SK-N-SH (cell line): ENCODE measurements around the gene APBA2. TPM values are rescaled to one million over a fixed set of nuclear protein-coding genes. Genes with fewer than 3 reads are reported as not detected.

ENCODE experiments used
- CTCF ChIA-PET: fragments of 300-600, 350-600 bp; formaldehyde crosslinking; extraction: SDS; loops from one replicate; lab custom pipeline; 2021; lab: Yijun Ruan, JAX
- POLR2A ChIA-PET: fragments of 350-600 bp; sonication (Branson Sonifier 250); formaldehyde crosslinking; extraction: SDS; loops from one replicate; lab custom pipeline; 2020; ENCODE audit warnings: antibody characterized with exemption, inconsistent platforms; lab: Yijun Ruan, JAX
- DNase-seq: peaks from one replicate; pipeline ENCODE4 v3.0.0; 2012
- H2AFZ ChIP-seq: fragments of 200-600 bp; sonication (generic); 2 replicates; pipeline ENCODE4 v1.8.1; 2016; ENCODE audit warnings: antibody characterized with exemption, mild to moderate bottlenecking, low read depth
- H3F3A ChIP-seq: fragments of 200-600 bp; sonication (generic); replicated peaks from 2 replicates; pipeline ENCODE3; 2016; ENCODE audit warnings: antibody characterized with exemption, mild to moderate bottlenecking; ENCODE audit not compliant: insufficient read depth
- H3K27ac ChIP-seq, 2 experiments: fragments of 200-500 bp in 1 of 2; fragments of 200-600 bp in 1 of 2; sonication (Bioruptor generic) in 1 of 2; sonication (generic), shearing (Covaris generic) in 1 of 2; 2 replicates each; pipeline versions ENCODE4 v1.5.1 to v1.6.1; 2014 to 2016; ENCODE audit warnings: low read depth in 2 of 2, inconsistent platforms in 1 of 2, low read length in 1 of 2, mild to moderate bottlenecking in 1 of 2, mixed read lengths in 1 of 2
- H3K27me3 ChIP-seq: fragments of 200-600 bp; sonication (generic), shearing (Covaris generic); 2 replicates; pipeline ENCODE4 v1.6.1; 2016; ENCODE audit warnings: mixed run types; ENCODE audit not compliant: insufficient read depth
- H3K36me3 ChIP-seq, 2 experiments: fragments of 200-500 bp in 1 of 2; fragments of 200-600 bp in 1 of 2; sonication (Bioruptor generic) in 1 of 2; sonication (generic) in 1 of 2; replicated peaks in 1 of 2; 2 replicates each; pipeline versions ENCODE3 to v1.5.1; 2014 to 2016; ENCODE audit warnings: low read length in 1 of 2, mild to moderate bottlenecking in 1 of 2; ENCODE audit not compliant: insufficient read depth in 2 of 2, control insufficient read depth in 1 of 2
- H3K4me1 ChIP-seq, 2 experiments: fragments of 200-500 bp in 1 of 2; fragments of 200-600 bp in 1 of 2; sonication (Bioruptor generic) in 1 of 2; sonication (generic), shearing (Covaris generic) in 1 of 2; 2 replicates each; pipeline versions ENCODE4 v1.5.1 to v1.6.1; 2014 to 2016; ENCODE audit warnings: low read depth in 1 of 2, low read length in 1 of 2, mixed run types in 1 of 2; ENCODE audit not compliant: insufficient read depth in 2 of 2, control insufficient read depth in 1 of 2
- H3K4me2 ChIP-seq: fragments of 200-600 bp; sonication (generic), shearing (Covaris generic); 2 replicates; pipeline ENCODE4 v1.6.1; 2017; ENCODE audit warnings: mixed run types
- H3K4me3 ChIP-seq, 2 experiments: fragments of 200-500 bp in 1 of 2; fragments of 200-600 bp in 1 of 2; sonication (Bioruptor generic) in 1 of 2; sonication (generic), shearing (Covaris generic) in 1 of 2; 2 replicates each; pipeline versions ENCODE4 v1.5.1 to v1.8.1; 2014 to 2016; ENCODE audit warnings: low read depth in 2 of 2, inconsistent platforms in 1 of 2, low read length in 1 of 2, mild to moderate bottlenecking in 1 of 2, mixed read lengths in 1 of 2, moderate library complexity in 1 of 2
- H3K79me2 ChIP-seq: fragments of 200-600 bp; sonication (generic); 2 replicates; pipeline ENCODE4 v1.8.1; 2017; ENCODE audit warnings: mild to moderate bottlenecking; ENCODE audit not compliant: insufficient read depth
- H3K9ac ChIP-seq: fragments of 200-600 bp; sonication (generic); 2 replicates; pipeline ENCODE4 v1.6.1; 2017; ENCODE audit warnings: mixed run types
- H3K9me2 ChIP-seq: fragments of 200-600 bp; sonication (generic); 2 replicates; pipeline ENCODE4 v1.6.1; 2017; ENCODE audit warnings: mixed run types
- H3K9me3 ChIP-seq: fragments of 200-600 bp; sonication (generic); 2 replicates; pipeline ENCODE4 v1.6.1; 2017; ENCODE audit warnings: mixed run types, mild to moderate bottlenecking, moderate library complexity
- H4K20me1 ChIP-seq: fragments of 200-600 bp; sonication (generic); 2 replicates; pipeline ENCODE4 v1.6.1; 2017; ENCODE audit warnings: mild to moderate bottlenecking, mixed run types; ENCODE audit not compliant: insufficient read depth
- CHD2 ChIP-seq: fragments of 150-350 bp; IDR thresholded peaks from 2 replicates; pipeline ENCODE4 v1.6.1; 2018; ENCODE audit warnings: low read length; ENCODE audit not compliant: partially characterized antibody
- EZH2phosphoT487 ChIP-seq: fragments of 200-600 bp; sonication (generic); IDR thresholded peaks from 2 replicates; pipeline ENCODE4 v1.6.1; 2017; ENCODE audit warnings: low read depth, mixed run types, mild to moderate bottlenecking, antibody characterized with exemption, moderate library complexity, borderline replicate concordance
- FOSL2 ChIP-seq: IDR thresholded peaks from 2 replicates; pipeline ENCODE4 v1.4.0; 2012; ENCODE audit warnings: low read depth, mild to moderate bottlenecking, moderate library complexity, borderline replicate concordance
- FOXJ3 ChIP-seq: sonication (generic); formaldehyde crosslinking; IDR thresholded peaks from 2 replicates; pipeline ENCODE4 v1.5.1; 2020; ENCODE audit warnings: mild to moderate bottlenecking, missing genetic modification reagents
- GABPA ChIP-seq: IDR thresholded peaks from 2 replicates; pipeline ENCODE4 v1.4.0; 2012; ENCODE audit warnings: low read depth, mild to moderate bottlenecking
- GATA2 ChIP-seq: sonication (generic); formaldehyde crosslinking; IDR thresholded peaks from 2 replicates; pipeline ENCODE4 v1.5.0; 2020; ENCODE audit warnings: mild to moderate bottlenecking, missing genetic modification reagents
- MAX ChIP-seq: IDR thresholded peaks from 2 replicates; pipeline ENCODE4 v1.4.0; 2012; ENCODE audit warnings: low read depth
- MXI1 ChIP-seq: IDR thresholded peaks from 2 replicates; pipeline ENCODE4 v1.6.1; 2012; ENCODE audit warnings: mild to moderate bottlenecking, low read depth, low read length, improper control_type of control experiment
- NRF1 ChIP-seq: IDR thresholded peaks from 2 replicates; pipeline ENCODE4 v1.6.1; 2012; ENCODE audit warnings: low read depth, mild to moderate bottlenecking, low read length
- RAD21 ChIP-seq: IDR thresholded peaks from 2 replicates; pipeline ENCODE4 v1.6.1; 2012; ENCODE audit warnings: mild to moderate bottlenecking, low read length
- RCOR1 ChIP-seq: fragments of 150-350 bp; IDR thresholded peaks from 2 replicates; pipeline ENCODE4 v1.6.1; 2017; ENCODE audit warnings: antibody characterized with exemption, low read length
- REST ChIP-seq: IDR thresholded peaks from 2 replicates; pipeline ENCODE4 v1.6.1; 2012; ENCODE audit warnings: mild to moderate bottlenecking, low read depth, low read length, moderate library complexity
- RXRA ChIP-seq: IDR thresholded peaks from 2 replicates; pipeline ENCODE4 v1.4.0; 2012; ENCODE audit warnings: low read depth, mild to moderate bottlenecking, borderline replicate concordance
- SIN3A ChIP-seq: IDR thresholded peaks from 2 replicates; pipeline ENCODE4 v1.6.1; 2012; ENCODE audit warnings: low read depth, mild to moderate bottlenecking, low read length, moderate library complexity, borderline replicate concordance
- TEAD4 ChIP-seq: IDR thresholded peaks from 2 replicates; pipeline ENCODE4 v1.4.0; 2012; ENCODE audit warnings: mild to moderate bottlenecking, borderline replicate concordance; ENCODE audit not compliant: insufficient read depth
- USF2 ChIP-seq: fragments of 150-350 bp; IDR thresholded peaks from 2 replicates; pipeline ENCODE4 v1.6.1; 2017; ENCODE audit warnings: antibody characterized with exemption, low read length, low read depth, borderline replicate concordance
- YY1 ChIP-seq: IDR thresholded peaks from 2 replicates; pipeline ENCODE4 v1.4.0; 2012; ENCODE audit warnings: low read depth, mild to moderate bottlenecking
- WGBS: methylation state at CpG from one replicate; pipeline ENCODE4 v1.1.6; 2017; ENCODE audit warnings: low lambda C conversion rate; 5-methylcytosine and 5-hydroxymethylcytosine counted together
- polyA plus RNA-seq, 3 experiments: library from polyadenylated mRNA; depleted of rRNA; stranded (reverse); fragments of >200 nt; gene quantifications; 2 replicates each; pipeline ENCODE4 v1.2.3, GENCODE V29; 2012

Gene APBA2
- polyA plus RNA-seq, 1 of the 3 experiments (the other 2 are of a cell fraction), result 12.7 TPM

GRCh38 chr15:29008846-29009245 is 123.1 kb downstream of the APBA2 start:
- no peaks in the 10 kb centered on the region for H3K9me2 ChIP-seq
- H3K4me2 ChIP-seq, result no peak overlapping the region
- no peaks in the 10 kb centered on the region for H3K9me3 ChIP-seq
- no peak overlapping the region for H3K27ac ChIP-seq
- 78% methylated on average over 2 of the region's 2 CpGs for WGBS
- POLR2A ChIA-PET, result no interaction called here
- no peak overlapping the region for H2AFZ ChIP-seq
- H3K79me2 ChIP-seq, result no peaks in the 10 kb centered on the region
- no peaks in the 10 kb centered on the region for H3K4me1 ChIP-seq
- TF ChIP-seq RCOR1 (no peak), RXRA (no peak), GABPA (no peak), CHD2 (no peak)
- no peak for DNase-seq
- no peaks in the 10 kb centered on the region for H3F3A ChIP-seq
- H3K9ac ChIP-seq, result no peak overlapping the region
- H3K4me3 ChIP-seq, result no peak overlapping the region
- H4K20me1 ChIP-seq, result no peaks in the 10 kb centered on the region
- H3K36me3 ChIP-seq, result no peaks in the 10 kb centered on the region
- CTCF ChIA-PET, result interaction anchor here (0.9 to 1.0 kb wide), 2 partner anchors 18 to 81 kb away, joined by 3 to 4 read pairs; no protein-coding TSS in a partner anchor
- H3K27me3 ChIP-seq, result no peaks in the 10 kb centered on the region

GRCh38 chr15:29012097-29012496 is 126.3 kb downstream of the APBA2 start:
- Histone ChIP-seq H3K27ac (no peak overlapping the region), H2AFZ (no peak overlapping the region), H3K36me3 (no peaks in the 10 kb centered on the region), H3K4me3 (no peak overlapping the region), H3K79me2 (no peaks in the 10 kb centered on the region), H3K9me3 (no peaks in the 10 kb centered on the region), H3K4me1 (peaks cover 0 to 4% of the 10 kb centered on the region in 2 experiments; a peak in 1 of 4 replicates), H3K4me2 (no peak overlapping the region), H3K9me2 (no peaks in the 10 kb centered on the region), H3F3A (no peaks in the 10 kb centered on the region), H4K20me1 (no peaks in the 10 kb centered on the region), H3K27me3 (no peaks in the 10 kb centered on the region), H3K9ac (no peak overlapping the region)
- ChIA-PET POLR2A (no interaction called here), CTCF (no interaction called here)
- 89% methylated on average over 2 of the region's 2 CpGs for WGBS
- TF ChIP-seq RAD21 (no peak), RCOR1 (no peak), FOSL2 (no peak), GATA2 (CRISPR knock-in tag) (no peak), REST (no peak), YY1 (no peak), TEAD4 (no peak), SIN3A (no peak), MAX (no peak), NRF1 (no peak), FOXJ3 (no peak), EZH2phosphoT487 (no peak), MXI1 (no peak), USF2 (no peak)
- DNase-seq, result no peak
